HPDE6-E6E7 (cell line): ENCODE data around the gene RNF135.
"Not testable (repeated sequence)": the region's sequence is repeated elsewhere in the genome, so short reads cannot be mapped to it uniquely, and the experiment has no call there.

ENCODE experiments used
- DNase-seq: peaks from one replicate; pipeline ENCODE4 v3.0.0; 2011; ENCODE audit warnings: missing footprints; ENCODE audit errors: extremely low spot score

RNF135 gene

DNA sequence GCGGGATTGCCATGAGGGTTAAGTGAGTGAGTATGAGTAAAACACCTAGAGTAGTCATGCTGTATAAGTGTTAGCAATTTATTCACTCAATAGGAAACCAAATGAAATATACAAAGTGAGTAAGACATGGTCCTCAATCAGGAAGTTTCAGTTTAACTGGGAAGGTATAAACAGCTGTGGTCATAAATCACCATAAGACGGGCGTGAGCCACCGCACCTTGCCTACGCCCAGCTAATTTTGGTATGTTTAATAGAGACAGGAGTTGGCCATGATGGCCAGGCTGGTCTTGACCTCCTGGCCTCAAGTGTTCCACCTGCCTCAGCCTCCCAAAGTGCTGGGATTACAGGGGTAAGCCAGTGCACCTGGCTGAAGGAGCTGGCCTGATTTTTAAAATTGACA, 27.0 kb downstream of the RNF135 start:
- no peak for DNase-seq

DNA sequence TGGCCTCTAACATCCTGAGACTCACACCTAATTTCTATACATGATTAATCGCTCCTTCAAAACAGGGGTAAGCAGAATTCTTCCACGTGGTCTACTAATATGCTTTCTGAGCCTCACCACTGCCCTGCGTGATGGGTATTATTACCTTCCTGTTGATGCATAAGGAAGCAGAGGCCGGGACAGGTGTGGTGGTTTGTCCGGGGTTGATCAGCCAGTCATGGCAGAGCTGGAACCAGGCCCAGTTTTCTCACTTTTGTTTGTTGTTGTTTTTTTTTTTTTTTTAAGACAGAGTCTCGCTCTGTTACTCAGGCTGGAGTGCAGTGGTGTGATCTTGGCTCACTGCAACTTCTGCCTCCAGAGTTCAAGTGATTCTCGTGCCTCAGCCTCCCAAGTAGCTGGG, 31.2 kb downstream of the RNF135 start:
- DNase-seq = no peak

DNA sequence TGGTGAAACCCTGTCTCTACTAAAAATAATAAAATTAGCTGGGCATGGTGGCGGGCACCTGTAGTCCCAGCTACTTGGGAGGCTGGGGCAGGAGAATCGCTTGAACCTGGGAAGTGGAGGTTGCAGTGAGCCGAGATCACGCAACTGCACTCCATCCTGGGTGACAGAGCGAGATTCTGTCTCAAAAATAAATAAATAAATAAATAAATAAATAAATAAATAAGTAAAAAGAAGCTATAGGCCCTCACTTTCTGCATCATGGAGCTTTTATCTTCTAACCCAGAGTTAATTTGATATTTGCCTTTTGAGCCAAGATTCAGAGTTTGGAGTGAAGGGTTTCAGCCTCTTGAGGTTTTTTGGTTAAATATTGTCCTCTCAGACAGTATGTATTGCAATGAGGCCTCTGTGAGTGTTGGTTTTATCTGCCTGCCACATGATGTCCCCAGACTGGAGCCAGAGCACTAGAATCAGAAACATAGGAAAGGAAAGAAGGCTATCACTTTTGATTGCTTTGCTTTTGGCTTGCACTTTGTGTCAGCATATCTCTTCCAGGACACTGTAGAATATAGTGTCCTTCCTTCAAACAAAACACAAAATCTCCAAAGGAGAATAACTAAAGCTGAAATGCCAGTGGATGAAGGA, 32.5 kb downstream of the RNF135 start:
- no peak for DNase-seq

- DNase-seq = no peak
Observed at GRCh38 chr17:31004160-31004559, 33.3 kb downstream of the RNF135 start.

GRCh38 chr17:31007695-31008373, 37.0 kb downstream of the RNF135 start:
- DNase-seq = no peak

GRCh38 chr17:31008374-31009041, 37.7 kb downstream of the RNF135 start:
- DNase-seq = peak; percentile 42

DNA sequence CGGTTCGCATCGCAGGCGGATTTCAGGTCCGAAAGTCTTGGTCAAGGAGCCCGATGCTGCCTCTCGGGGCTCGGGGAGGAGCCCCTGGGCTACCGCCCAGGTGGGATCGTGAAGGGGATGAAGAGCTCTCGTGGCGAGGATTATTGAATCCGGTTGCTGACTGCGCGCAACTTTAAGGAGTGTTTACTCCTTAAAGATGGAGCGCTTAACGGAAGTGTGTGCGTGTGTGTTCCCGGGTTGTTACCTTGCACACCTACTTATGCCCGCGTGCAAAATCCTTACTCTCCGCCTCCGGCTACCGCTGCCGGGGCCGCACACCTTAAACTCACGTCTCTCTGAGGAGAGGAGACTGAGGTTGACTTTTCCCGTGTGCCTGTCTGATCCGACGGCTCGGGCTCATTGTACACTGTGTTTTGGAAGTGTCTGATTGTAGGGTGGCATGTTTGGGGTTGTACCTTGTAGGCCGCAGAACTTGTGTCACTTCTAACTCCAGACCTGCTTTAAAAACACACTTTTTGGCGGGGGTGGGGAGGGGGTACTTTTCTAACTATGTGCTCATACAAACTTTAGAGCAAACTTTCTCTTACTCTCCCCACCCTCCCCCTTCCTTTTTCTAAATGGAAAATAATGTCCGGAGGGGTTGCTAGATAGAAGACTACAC, 38.3 kb downstream of the RNF135 start:
- not testable (repeated sequence) for DNase-seq

- not testable (repeated sequence) for DNase-seq
Observed at GRCh38 chr17:31010014-31010413, 39.2 kb downstream of the RNF135 start.

GRCh38 chr17:31013844-31014243, 43.0 kb downstream of the RNF135 start:
- no peak for DNase-seq

- no peak for DNase-seq
Observed at GRCh38 chr17:31015639-31016038, 44.8 kb downstream of the RNF135 start.

GRCh38 chr17:31019004-31019403, 48.2 kb downstream of the RNF135 start:
- DNase-seq = no peak

DNA sequence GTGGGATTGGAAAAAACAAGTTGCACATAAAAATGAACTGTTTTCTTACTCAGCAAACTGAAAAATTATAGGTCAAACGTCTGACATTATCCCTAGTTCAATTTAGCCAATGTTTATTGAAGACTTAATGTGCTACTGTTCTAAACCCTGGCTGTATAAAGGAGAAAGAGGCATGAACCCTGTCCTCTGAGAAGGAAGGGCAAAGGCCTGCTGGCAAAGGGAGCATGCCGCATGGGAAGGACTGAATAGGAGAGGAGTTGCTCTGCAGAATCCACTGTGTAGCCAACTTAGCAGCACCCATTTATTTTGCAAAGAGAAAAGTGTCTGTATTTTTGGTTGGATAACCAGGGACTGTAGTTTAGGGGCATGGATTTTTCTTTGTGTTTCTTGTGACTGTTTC, 52.3 kb downstream of the RNF135 start:
- not testable (repeated sequence) for DNase-seq

DNA sequence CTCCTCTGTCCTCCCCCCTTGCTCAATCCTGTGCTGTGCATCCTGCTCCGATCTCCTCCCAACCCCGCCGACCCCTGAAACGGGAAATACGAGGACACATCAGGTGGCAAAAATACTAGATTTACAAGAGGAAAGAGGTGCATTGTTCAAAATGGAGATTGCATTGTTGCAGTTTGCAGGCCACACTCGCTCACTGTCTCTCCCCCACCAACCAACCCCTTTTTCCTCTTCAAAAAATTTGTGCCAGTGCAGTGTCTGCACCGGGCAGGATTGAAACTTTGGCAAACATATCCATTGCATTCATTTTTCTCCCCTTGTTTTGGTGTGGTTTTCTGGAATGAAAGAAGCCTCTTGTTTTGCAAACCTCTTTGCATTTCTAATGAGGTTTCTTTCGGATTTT, 61.0 kb downstream of the RNF135 start:
- DNase-seq = no peak

DNA sequence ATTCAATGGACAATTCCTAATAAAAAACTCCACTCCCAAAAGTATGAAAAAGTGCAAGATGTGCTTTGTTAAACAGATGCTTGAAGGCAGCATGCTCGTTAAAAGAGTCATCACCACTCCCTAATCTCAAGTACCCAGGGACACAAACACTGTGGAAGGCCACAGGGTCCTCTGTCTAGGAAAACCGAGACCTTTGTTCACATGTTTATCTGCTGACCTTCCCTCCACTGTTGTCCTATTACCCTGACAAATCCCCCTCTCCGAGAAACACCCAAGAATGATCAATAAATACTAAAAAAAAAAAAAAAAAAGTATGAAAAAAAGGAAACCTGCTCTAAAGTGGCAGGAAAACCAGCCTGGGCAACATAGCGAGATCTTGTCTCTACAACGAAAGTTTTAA, 64.8 kb downstream of the RNF135 start:
- DNase-seq = not testable (repeated sequence)

DNA sequence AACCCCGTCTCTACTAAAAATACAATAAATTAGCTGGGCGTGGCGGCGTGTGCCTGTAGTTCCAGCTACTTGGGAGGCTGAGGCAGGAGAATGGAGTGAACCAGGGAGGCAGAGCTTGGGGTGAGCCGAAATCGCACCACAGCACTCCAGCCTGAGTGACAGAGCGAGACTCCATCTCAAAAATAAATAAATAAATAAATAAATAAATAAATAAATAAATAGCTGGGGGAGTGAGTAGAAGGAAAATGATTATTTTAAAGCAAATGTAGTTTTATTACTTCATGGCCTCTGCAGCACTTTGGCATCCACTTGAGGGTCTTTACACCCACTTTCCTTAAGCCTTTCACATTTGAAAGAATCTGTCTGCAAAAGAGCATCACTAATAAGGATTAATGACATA, 70.0 kb downstream of the RNF135 start:
- DNase-seq = not testable (repeated sequence)

DNA sequence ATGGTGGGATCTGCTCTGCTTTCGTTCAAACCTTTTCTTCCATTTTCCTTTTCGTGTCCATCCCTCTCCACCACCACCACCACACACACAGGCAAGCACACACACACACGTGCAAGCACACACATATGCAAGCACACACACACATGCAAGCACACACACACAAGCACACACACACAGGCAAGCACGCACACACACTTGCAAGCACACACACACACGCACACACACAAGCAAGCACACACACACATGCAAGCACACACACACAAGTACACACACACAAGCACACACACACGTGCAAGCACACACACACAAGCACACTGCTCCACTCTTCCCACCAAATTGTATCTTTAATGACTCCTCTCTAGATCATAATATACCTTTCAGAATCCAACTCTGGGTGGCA, 71.5 kb downstream of the RNF135 start:
- DNase-seq = not testable (repeated sequence)

DNA sequence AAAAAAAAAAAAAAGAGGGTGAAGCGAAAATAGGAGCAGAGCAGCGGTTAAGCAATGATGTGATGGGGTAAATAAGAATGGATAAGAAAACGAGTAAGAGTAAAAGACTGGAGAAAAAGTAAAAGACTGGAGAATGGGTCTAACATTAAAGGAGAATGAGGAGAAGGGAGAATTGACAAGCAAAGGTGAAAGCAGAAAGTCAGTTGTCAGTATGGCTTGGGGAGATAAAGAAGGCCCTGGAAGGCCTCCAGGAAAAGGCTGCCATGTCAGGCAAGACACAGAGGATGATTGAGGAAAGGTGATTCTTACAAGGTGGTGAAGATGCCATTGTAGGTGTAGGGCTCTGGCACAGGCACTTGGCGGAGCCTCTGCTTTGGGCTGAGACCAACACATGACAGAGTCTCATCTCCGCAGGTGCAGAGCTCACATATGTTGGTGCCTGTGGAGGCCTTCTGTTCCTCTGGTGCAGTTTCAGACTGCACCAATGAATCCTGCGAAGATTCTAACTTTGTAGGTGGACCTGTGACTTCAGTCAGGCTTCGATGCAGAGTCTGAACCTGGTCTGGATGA, 76.1 kb downstream of the RNF135 start:
- not testable (repeated sequence) for DNase-seq

DNA sequence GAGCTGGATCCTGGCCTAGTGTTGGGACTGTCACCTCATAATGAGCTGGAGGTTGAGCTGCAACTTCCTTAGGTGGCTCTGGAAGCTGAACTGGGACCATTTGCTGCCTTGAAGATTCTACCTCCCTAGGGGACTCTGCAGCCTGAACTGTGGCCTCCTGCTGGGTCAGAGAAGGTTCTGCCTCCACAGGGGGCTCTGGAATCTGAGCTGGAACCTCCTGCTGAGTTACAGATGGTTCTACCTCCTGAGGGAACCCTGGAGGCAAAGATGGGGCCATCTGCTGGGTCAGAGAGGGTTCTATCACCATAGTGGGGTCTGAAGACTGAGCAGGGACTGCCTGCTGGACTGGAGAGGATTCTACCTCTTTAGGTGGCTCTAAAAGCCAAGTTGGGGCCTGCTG, 77.3 kb downstream of the RNF135 start:
- DNase-seq = no peak

GRCh38 chr17:31048780-31049179, 77.9 kb downstream of the RNF135 start:
- DNase-seq = no peak
